Fibroblast of pulmonary artery (primary cell): ENCODE measurements around the gene ERC2.

ENCODE experiments used
- DNase-seq: peaks from one replicate; pipeline ENCODE4 v3.0.0-alpha.2; 2010; ENCODE audit warnings: low read depth
- H3K4me3 ChIP-seq: replicated peaks from 2 replicates; pipeline ENCODE4 v1.5.1; 2011; ENCODE audit warnings: low read depth, mild to moderate bottlenecking, control low read depth, low read length, moderate library complexity
- CTCF ChIP-seq: IDR thresholded peaks from 2 replicates; pipeline ENCODE4 v1.5.1; 2011; ENCODE audit warnings: mild to moderate bottlenecking, control low read depth, low read length, inconsistent platforms; ENCODE audit errors: missing control alignments

Gene ERC2

GRCh38 chr3:55766753-55767152 is 701.5 kb downstream of the ERC2 start:
- no peak for TF ChIP-seq CTCF
- H3K4me3 ChIP-seq = no peak overlapping the region
- no peak for DNase-seq

DNA sequence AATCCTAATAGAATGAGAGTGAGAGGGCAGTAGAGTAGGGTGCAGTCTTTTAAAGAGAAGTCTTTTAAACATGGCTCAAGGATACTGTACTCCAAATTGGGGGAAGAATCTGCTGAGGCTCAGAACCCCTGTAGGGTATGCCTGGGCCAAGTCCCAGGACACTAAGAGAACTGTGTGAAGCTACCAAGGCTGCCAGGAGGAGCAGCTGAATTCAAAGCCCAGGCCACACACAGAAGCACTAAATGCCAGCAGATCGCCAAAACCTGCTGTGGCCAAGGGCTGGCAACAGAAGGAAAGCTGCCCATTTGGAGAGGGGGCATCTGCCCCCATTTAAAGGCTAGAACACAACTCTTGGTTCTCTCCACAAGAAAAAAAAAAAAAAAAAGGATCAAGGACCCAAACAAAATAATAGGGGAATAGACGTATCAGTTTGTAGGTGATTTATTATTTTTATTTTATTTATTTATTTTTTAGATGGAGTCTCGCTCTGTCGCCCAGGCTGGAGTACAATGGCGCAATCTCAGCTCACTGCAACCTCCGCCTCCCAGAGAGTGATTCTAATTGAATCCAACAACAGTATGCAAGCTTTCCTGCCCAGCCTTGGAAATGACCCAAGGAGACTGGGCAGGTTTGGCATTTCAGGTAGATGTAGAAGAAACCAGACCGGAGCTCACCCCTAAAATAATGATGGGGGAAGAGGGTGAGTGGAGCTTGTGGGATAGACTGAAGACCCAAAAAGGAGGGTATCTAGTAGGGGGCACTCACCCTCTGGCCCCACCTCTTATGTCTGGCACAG is 702.2 kb downstream of the ERC2 start:
- no peak for TF ChIP-seq CTCF
- DNase-seq = no peak
- no peak overlapping the region for H3K4me3 ChIP-seq

- no peak for TF ChIP-seq CTCF
- no peak for DNase-seq
- no peak overlapping the region for H3K4me3 ChIP-seq
Measured at GRCh38 chr3:55765398-55765797, 702.9 kb downstream of the ERC2 start.

- DNase-seq = no peak
- TF ChIP-seq CTCF = no peak
Measured at GRCh38 chr3:55756976-55757375, 711.3 kb downstream of the ERC2 start.

DNA sequence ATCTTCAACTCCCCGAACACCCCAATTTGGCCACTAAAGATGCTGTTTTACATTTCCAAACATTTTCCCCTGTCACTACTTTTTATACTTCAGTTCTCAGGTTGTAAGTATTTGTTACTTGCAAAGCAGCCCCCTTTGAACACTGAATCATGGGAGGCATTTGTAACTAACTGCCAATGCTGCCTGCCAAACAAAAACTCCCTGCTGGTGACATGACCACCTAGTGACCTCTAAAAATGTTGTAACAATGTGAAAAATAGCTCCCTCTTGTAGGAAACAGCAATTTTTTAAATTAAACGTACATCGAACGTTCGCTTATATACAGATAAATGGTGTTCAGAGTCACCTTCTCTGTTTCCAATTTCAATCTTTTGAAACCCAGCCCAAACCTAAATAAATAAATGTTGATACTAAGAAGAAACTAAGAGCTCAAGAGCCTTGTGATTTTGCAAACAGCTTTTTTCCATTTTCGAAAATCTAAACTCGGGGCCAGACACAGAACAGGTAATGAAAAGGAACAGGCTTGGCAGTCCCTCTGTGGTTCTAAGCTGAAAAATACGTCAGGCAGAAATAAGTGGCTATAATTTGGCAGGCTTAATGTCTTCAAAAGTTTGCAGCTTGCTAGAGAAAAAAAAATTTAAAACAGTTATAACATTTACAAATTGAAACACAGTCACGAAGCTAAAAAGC is 712.6 kb downstream of the ERC2 start:
- no peak for DNase-seq
- no peak overlapping the region for H3K4me3 ChIP-seq
- TF ChIP-seq CTCF = no peak

More at GRCh38 chr3:55756976-55757375, 711.3 kb downstream of the ERC2 start:
- no peak overlapping the region for H3K4me3 ChIP-seq

DNA sequence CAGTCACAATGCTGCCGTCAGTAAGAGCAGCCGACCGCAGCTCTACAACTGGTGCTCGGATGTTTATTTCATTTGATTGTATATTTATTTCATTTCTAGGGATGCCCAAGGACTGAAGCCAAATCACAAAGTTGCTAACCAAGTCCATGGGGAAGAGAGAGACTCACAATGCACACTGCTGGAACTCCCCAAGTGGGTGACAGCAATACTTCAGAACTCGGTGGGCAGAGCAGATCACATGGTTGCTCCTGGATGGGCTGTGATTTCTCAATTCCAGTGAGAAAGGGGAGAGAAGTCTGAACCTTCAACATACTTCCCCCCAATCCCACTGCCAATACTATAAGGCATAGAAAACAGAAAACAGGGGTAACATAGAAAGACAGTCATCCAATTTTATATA is 715.4 kb downstream of the ERC2 start:
- H3K4me3 ChIP-seq = no peak overlapping the region
- DNase-seq = no peak
- TF ChIP-seq CTCF = no peak
